HCT116 (cell line): ENCODE results near the gene ZNF775.

Experiments
- EGR1 ChIP-seq: IDR thresholded peaks from 2 replicates; pipeline ENCODE4 v1.6.1; 2012; ENCODE audit warnings: low read depth
- RAD21 ChIP-seq: IDR thresholded peaks from 2 replicates; pipeline ENCODE4 v1.6.1; 2012; ENCODE audit warnings: low read depth, mild to moderate bottlenecking
- REST ChIP-seq: IDR thresholded peaks from 2 replicates; pipeline ENCODE4 v1.6.1; 2012; ENCODE audit warnings: low read depth
- SIN3A ChIP-seq: IDR thresholded peaks from 2 replicates; pipeline ENCODE4 v1.6.1; 2012; ENCODE audit warnings: low read depth
- SP1 ChIP-seq: IDR thresholded peaks from 2 replicates; pipeline ENCODE4 v1.6.1; 2012; ENCODE audit warnings: low read depth
- TF ChIP-seq, protein P1 (sequence below), 3 experiments: fragments of 200-600 bp in 1 of 3; sonication (generic) in 1 of 3; IDR thresholded peaks in 2 of 3; conservative IDR thresholded peaks in 1 of 3; 2 replicates each; pipeline ENCODE4 v1.5.1; 2012 to 2017; ENCODE audit warnings: low read depth in 2 of 3, low read length in 2 of 3, antibody characterized with exemption in 1 of 3, borderline replicate concordance in 1 of 3, control low read depth in 1 of 3, mild to moderate bottlenecking in 1 of 3, mixed read lengths in 1 of 3, mixed run types in 1 of 3, moderate library complexity in 1 of 3; ENCODE audit not compliant: insufficient read depth in 1 of 3

- TF ChIP-seq REST (no peak), EGR1 (no peak), RAD21 (no peak), SP1 (no peak), SIN3A (no peak)
- TF ChIP-seq, protein P1, sequence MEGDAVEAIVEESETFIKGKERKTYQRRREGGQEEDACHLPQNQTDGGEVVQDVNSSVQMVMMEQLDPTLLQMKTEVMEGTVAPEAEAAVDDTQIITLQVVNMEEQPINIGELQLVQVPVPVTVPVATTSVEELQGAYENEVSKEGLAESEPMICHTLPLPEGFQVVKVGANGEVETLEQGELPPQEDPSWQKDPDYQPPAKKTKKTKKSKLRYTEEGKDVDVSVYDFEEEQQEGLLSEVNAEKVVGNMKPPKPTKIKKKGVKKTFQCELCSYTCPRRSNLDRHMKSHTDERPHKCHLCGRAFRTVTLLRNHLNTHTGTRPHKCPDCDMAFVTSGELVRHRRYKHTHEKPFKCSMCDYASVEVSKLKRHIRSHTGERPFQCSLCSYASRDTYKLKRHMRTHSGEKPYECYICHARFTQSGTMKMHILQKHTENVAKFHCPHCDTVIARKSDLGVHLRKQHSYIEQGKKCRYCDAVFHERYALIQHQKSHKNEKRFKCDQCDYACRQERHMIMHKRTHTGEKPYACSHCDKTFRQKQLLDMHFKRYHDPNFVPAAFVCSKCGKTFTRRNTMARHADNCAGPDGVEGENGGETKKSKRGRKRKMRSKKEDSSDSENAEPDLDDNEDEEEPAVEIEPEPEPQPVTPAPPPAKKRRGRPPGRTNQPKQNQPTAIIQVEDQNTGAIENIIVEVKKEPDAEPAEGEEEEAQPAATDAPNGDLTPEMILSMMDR (IDR thresholded peaks at IDR 0.05 in 2 of 3, conservative IDR thresholded peaks at IDR 0.05 in 1 of 3; ENCODE audit: borderline replicate concordance in 1 of 3, insufficient read depth in 1 of 3, low read depth in 2 of 3, low read length in 2 of 3) = no peak
Measured at GRCh38 chr7:150334108-150334507, 45.0 kb upstream of the ZNF775 start.
